ENCODE results near the gene BBOF1.

Gene BBOF1

DNA sequence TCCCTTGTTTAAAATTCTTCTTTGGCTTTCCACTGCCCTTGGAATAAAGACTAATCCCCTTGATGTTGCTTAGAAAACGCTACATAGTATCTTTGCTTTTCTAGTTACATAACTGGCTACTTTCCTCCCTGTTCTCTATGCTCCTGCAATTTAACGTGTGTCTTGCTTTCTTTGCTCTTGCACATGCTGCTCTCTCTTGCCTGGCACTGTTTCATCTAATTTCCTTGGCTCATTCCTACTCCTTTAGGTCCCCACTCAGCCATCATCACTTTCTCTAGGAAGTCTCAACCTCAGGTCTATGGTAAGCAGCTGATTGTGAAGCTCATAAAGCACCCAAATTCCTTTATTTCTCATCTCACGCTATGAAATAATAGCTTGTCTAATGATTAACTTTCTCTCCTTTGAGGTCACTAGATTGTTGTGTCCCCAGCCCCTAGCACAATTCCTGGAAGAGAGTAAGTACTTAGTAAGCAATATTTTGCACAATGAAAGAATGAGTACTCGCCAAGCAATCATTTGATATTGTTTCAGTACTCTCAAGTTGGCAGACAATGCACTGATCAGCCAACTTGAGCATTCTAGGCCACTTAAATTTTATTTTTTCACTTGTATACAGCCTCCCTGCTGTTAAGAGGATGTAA is 61.8 kb downstream of the BBOF1 start:
- Histone ChIP-seq H3K9me3 (ENCODE audit: control extremely low read depth in 1 of 5, control insufficient read depth in 4 of 5, insufficient read depth in 2 of 5, low read depth in 1 of 5, low read length in 4 of 5) (no peaks in the 10 kb centered on the region), H3K27ac (ENCODE audit: insufficient read depth in 1 of 2, low read depth in 1 of 2, low read length in 2 of 2, poor library complexity in 1 of 2, severe bottlenecking in 2 of 2) (no peak overlapping the region), H3K4me3 (ENCODE audit: control insufficient read depth in 1 of 7, extremely low read depth in 1 of 7, insufficient read depth in 4 of 7, low read depth in 2 of 7, low read length in 6 of 7) (no peak overlapping the region), H3K27me3 (replicated peaks in 2 of 5; ENCODE audit: control insufficient read depth in 4 of 5, insufficient read depth in 5 of 5, low read length in 4 of 5) (no peaks in the 10 kb centered on the region), H3K4me1 (ENCODE audit: control extremely low read depth in 1 of 4, control insufficient read depth in 4 of 4, insufficient read depth in 4 of 4, low read length in 3 of 4) (peaks cover 9 to 18% (median 14%) of the 10 kb centered on the region in 4 experiments), H3K36me3 (ENCODE audit: control insufficient read depth in 4 of 4, insufficient read depth in 4 of 4, low read length in 3 of 4) (no peaks in the 10 kb centered on the region)
- ChIA-PET CTCF (no interaction called here), POLR2A (no interaction called here)
- no peak for DNase-seq
- 98% methylated on average over 3 of the region's 4 CpGs for WGBS (ENCODE audit: insufficient coverage)

DNA sequence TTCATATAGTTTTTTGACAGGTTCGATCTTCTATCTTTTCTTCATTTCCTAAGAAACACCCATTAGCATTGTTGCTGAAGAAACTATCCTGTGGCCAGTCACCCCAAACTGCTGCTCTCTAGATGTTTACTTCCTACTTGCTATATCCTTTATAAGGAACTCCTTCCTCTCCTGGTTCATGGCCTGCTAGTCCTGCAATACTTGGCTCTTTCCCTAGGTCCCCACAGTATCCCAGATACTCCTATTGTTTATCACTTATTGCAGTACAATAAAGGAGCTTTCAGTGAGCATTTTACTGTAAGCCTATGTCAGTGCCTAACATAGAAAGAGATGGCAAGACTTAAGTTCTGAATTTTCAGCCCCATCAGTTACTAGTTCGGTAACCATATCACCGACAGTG is 62.3 kb downstream of the BBOF1 start:
- Histone ChIP-seq H3K27ac (ENCODE audit: insufficient read depth in 1 of 2, low read depth in 1 of 2, low read length in 2 of 2, poor library complexity in 1 of 2, severe bottlenecking in 2 of 2) (no peak overlapping the region), H3K4me1 (ENCODE audit: control extremely low read depth in 1 of 4, control insufficient read depth in 4 of 4, insufficient read depth in 4 of 4, low read length in 3 of 4) (peaks cover 9 to 23% (median 17%) of the 10 kb centered on the region in 4 experiments), H3K4me3 (ENCODE audit: control insufficient read depth in 1 of 7, extremely low read depth in 1 of 7, insufficient read depth in 4 of 7, low read depth in 2 of 7, low read length in 6 of 7) (no peak overlapping the region), H3K27me3 (replicated peaks in 2 of 5; ENCODE audit: control insufficient read depth in 4 of 5, insufficient read depth in 5 of 5, low read length in 4 of 5) (no peaks in the 10 kb centered on the region), H3K9me3 (ENCODE audit: control extremely low read depth in 1 of 5, control insufficient read depth in 4 of 5, insufficient read depth in 2 of 5, low read depth in 1 of 5, low read length in 4 of 5) (no peaks in the 10 kb centered on the region), H3K36me3 (ENCODE audit: control insufficient read depth in 4 of 4, insufficient read depth in 4 of 4, low read length in 3 of 4) (no peaks in the 10 kb centered on the region)
- CTCF ChIA-PET: interaction anchor here (0.5 kb wide), 1 partner anchor 1157 kb away, joined by 3 read pairs; no protein-coding TSS in a partner anchor
- WGBS (ENCODE audit: insufficient coverage): 100% methylated on average over 2 of the region's 3 CpGs
- POLR2A ChIA-PET: no interaction called here
- no peak for DNase-seq

DNA sequence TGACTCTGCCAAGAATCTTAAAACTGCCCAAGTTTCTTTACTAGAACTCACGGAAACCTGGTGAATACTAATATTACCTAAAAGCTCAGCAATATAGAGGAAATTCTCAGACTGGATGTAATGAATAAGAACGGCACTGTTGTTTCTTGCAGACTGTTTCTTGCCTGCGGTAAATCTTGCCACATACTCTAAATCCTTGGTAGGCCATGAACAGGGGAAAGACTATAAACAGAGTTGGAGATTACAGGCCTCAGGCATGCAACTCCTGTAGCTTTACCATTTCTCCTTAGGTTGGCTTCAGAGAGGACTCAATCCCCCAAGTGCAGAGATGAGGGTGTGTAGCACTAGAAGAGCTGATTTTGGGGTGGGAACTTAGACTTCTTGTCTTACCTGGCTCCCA is 64.0 kb downstream of the BBOF1 start:
- peak overlapping the region in 4 of 7 experiments; percentile 81 to 97 (median 92) for H3K4me3 ChIP-seq (ENCODE audit: control insufficient read depth in 1 of 7, extremely low read depth in 1 of 7, insufficient read depth in 4 of 7, low read depth in 2 of 7, low read length in 6 of 7)
- H3K27ac ChIP-seq (ENCODE audit: insufficient read depth in 1 of 2, low read depth in 1 of 2, low read length in 2 of 2, poor library complexity in 1 of 2, severe bottlenecking in 2 of 2): peak overlapping the region in 1 of 2 experiments; percentile 84
- peaks cover 9 to 23% (median 17%) of the 10 kb centered on the region in 4 experiments for H3K4me1 ChIP-seq (ENCODE audit: control extremely low read depth in 1 of 4, control insufficient read depth in 4 of 4, insufficient read depth in 4 of 4, low read length in 3 of 4)
- ChIA-PET POLR2A (interaction anchor here (0.6 kb wide), 1 partner anchor 15 kb away, joined by 3 read pairs; no protein-coding TSS in a partner anchor), CTCF (no interaction called here)
- no peaks in the 10 kb centered on the region for H3K9me3 ChIP-seq (ENCODE audit: control extremely low read depth in 1 of 5, control insufficient read depth in 4 of 5, insufficient read depth in 2 of 5, low read depth in 1 of 5, low read length in 4 of 5)
- no peak for DNase-seq
- H3K27me3 ChIP-seq (replicated peaks in 2 of 5; ENCODE audit: control insufficient read depth in 4 of 5, insufficient read depth in 5 of 5, low read length in 4 of 5): no peaks in the 10 kb centered on the region
- 85% methylated on average over 2 of the region's 3 CpGs for WGBS (ENCODE audit: insufficient coverage)
- no peaks in the 10 kb centered on the region for H3K36me3 ChIP-seq (ENCODE audit: control insufficient read depth in 4 of 4, insufficient read depth in 4 of 4, low read length in 3 of 4)

DNA sequence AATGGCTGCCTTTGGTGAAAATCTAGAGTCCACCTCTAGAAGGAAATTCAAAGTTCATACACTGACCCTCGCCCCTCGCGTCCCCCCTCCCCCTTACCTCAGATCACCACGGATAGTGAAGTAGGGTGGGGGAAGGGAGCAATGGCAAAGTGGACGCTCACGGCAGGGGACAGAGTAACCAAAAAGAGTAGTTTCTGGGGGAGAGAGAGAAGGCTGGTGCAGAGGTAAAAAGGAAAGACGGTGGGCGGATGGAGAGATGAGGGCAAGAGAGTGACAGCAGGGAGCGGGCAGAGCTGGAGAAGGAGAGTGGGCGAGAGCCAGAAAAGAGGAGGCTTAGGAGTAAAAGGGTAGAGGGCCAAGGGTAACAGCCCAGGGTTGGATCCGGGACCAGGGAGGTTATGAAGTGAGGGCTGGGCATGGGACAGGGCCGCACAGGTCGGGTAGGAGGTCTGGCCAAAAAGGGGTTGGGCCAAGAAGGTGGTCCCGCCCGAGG is 64.7 kb downstream of the BBOF1 start:
- DNase-seq: no peak
- Histone ChIP-seq H3K36me3 (ENCODE audit: control insufficient read depth in 4 of 4, insufficient read depth in 4 of 4, low read length in 3 of 4) (no peaks in the 10 kb centered on the region), H3K4me3 (ENCODE audit: control insufficient read depth in 1 of 7, extremely low read depth in 1 of 7, insufficient read depth in 4 of 7, low read depth in 2 of 7, low read length in 6 of 7) (peak overlapping the region; percentile 52 to 97 (median 85)), H3K4me1 (ENCODE audit: control extremely low read depth in 1 of 4, control insufficient read depth in 4 of 4, insufficient read depth in 4 of 4, low read length in 3 of 4) (peaks cover 9 to 23% (median 17%) of the 10 kb centered on the region in 4 experiments), H3K27ac (ENCODE audit: insufficient read depth in 1 of 2, low read depth in 1 of 2, low read length in 2 of 2, poor library complexity in 1 of 2, severe bottlenecking in 2 of 2) (peak overlapping the region; percentile 64 to 84), H3K27me3 (replicated peaks in 2 of 5; ENCODE audit: control insufficient read depth in 4 of 5, insufficient read depth in 5 of 5, low read length in 4 of 5) (no peaks in the 10 kb centered on the region), H3K9me3 (ENCODE audit: control extremely low read depth in 1 of 5, control insufficient read depth in 4 of 5, insufficient read depth in 2 of 5, low read depth in 1 of 5, low read length in 4 of 5) (no peaks in the 10 kb centered on the region)
- 0% methylated on average over 11 of the region's 15 CpGs for WGBS (ENCODE audit: insufficient coverage)
- POLR2A ChIA-PET: interaction anchor here (0.6 kb wide), 3 partner anchors 16 to 1438 kb away, joined by 3 to 5 read pairs (median 4); partner anchors contain the start of gene BATF
- CTCF ChIA-PET: interaction anchor here (1.0 kb wide), 1 partner anchor 21 kb away, joined by 3 read pairs; no protein-coding TSS in a partner anchor

DNA sequence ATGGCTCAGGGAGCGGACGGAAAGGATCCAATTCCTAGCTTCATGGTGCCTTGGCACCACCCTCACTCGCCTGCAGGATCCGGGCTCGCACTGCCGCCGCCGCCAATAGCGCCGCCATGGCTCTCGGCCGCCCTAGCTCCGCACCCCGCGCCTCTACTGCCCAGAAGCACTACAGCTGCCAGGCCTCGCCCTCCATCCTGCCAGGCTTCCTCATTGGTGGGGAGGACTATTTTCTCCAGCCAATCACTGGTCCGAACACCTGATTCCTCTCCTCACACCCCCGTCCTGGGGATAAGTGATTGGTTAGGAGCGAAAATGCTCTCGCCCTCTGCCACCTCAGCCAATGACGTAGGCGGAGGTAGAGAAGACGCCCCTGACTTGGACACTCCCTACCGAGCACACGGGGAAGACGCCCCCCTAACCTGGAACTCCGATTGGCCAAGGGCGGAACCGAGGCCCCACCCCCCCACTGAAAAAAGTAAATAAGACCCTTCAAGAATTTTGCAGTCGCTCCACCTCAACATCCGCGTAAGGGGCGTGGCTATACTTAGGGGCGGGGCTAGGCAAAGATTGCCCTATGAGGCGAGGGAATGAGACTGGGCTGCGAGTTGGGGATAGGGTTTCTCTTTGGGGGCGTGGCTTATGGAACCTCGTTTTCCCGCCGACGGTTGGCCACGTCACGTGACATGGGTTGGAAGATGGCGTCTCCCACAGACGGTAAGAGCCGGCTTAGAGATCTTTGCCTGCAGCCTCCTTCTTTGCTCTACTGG is 65.3 kb downstream of the BBOF1 start, which contains the start of the genes ALDH6A1 and LIN52:
TSS of gene ALDH6A1 (minus strand) at position 177 of the 770 bp plus-strand sequence. CDS start at position 118, 59 bp downstream.
TSS of gene LIN52 (plus strand) at position 680 of the 770 bp plus-strand sequence. CDS start at position 699, 19 bp downstream.
- Histone ChIP-seq H3K4me1 (ENCODE audit: control extremely low read depth in 1 of 4, control insufficient read depth in 4 of 4, insufficient read depth in 4 of 4, low read length in 3 of 4) (peaks cover 9 to 23% (median 17%) of the 10 kb centered on the region in 4 experiments), H3K27me3 (replicated peaks in 2 of 5; ENCODE audit: control insufficient read depth in 4 of 5, insufficient read depth in 5 of 5, low read length in 4 of 5) (no peaks in the 10 kb centered on the region), H3K4me3 (ENCODE audit: control insufficient read depth in 1 of 7, extremely low read depth in 1 of 7, insufficient read depth in 4 of 7, low read depth in 2 of 7, low read length in 6 of 7) (peak within 1 kb of the TSS; percentile 75 to 99 (median 96)), H3K36me3 (ENCODE audit: control insufficient read depth in 4 of 4, insufficient read depth in 4 of 4, low read length in 3 of 4) (no peaks in the 10 kb centered on the region), H3K9me3 (ENCODE audit: control extremely low read depth in 1 of 5, control insufficient read depth in 4 of 5, insufficient read depth in 2 of 5, low read depth in 1 of 5, low read length in 4 of 5) (no peaks in the 10 kb centered on the region), H3K27ac (ENCODE audit: insufficient read depth in 1 of 2, low read depth in 1 of 2, low read length in 2 of 2, poor library complexity in 1 of 2, severe bottlenecking in 2 of 2) (peak within 1 kb of the TSS; percentile 74 to 91)
- POLR2A ChIA-PET: interaction anchor here (0.6 to 0.7 kb wide), 3 partner anchors 409 to 1438 kb away, joined by 3 to 5 read pairs (median 4); partner anchors contain the start of genes BATF, ISCA2 and NPC2
- WGBS (ENCODE audit: insufficient coverage): 0% methylated on average over 34 of the region's 46 CpGs
- peak; percentile 100 for DNase-seq
- CTCF ChIA-PET: interaction anchor here (1.0 kb wide), 1 partner anchor 22 kb away, joined by 3 read pairs; no protein-coding TSS in a partner anchor

DNA sequence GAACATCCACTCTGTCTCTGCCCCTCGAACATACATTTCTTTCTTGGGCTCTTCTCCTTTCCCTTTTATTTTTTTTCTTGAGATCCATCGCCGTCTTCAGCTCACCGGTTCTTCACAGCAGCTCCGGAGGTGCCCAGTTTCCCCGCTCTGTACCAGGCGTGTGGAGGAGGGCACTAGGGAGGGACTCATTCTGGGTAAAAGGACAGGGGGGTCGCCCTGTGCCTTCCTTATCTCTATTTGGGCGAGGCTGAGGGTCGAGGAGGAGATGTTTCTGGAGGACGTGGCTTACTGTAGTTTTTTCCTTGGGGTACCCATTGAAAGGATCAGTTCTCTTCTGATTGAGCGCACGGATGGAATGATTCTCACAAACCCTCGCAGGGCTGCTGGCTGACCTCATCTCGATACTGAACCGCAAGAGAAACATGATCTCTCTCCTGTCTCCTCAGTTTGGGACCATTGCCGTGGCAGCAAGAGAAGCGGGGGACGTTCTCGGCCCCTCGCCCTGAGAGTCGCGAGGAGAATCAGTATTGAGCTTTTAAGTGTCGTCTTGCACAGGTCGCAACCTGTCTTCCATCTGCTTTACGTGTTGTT is 66.0 kb downstream of the BBOF1 start:
- peak in 2 of 3 donors; percentile 42 to 55 for DNase-seq
- peaks cover 9 to 23% (median 17%) of the 10 kb centered on the region in 4 experiments for H3K4me1 ChIP-seq (ENCODE audit: control extremely low read depth in 1 of 4, control insufficient read depth in 4 of 4, insufficient read depth in 4 of 4, low read length in 3 of 4)
- POLR2A ChIA-PET: interaction anchor here (0.7 kb wide), 1 partner anchor 408 kb away, joined by 3 read pairs; the partner anchor contains the start of genes ISCA2 and NPC2
- CTCF ChIA-PET: interaction anchor here (0.9 kb wide), 1 partner anchor 27 kb away, joined by 3 read pairs; no protein-coding TSS in a partner anchor
- no peaks in the 10 kb centered on the region for H3K9me3 ChIP-seq (ENCODE audit: control extremely low read depth in 1 of 5, control insufficient read depth in 4 of 5, insufficient read depth in 2 of 5, low read depth in 1 of 5, low read length in 4 of 5)
- H3K27me3 ChIP-seq (replicated peaks in 2 of 5; ENCODE audit: control insufficient read depth in 4 of 5, insufficient read depth in 5 of 5, low read length in 4 of 5): no peaks in the 10 kb centered on the region
- 1% methylated on average over 17 of the region's 26 CpGs for WGBS (ENCODE audit: insufficient coverage)
- H3K36me3 ChIP-seq (ENCODE audit: control insufficient read depth in 4 of 4, insufficient read depth in 4 of 4, low read length in 3 of 4): no peaks in the 10 kb centered on the region
- peak overlapping the region; percentile 74 to 91 for H3K27ac ChIP-seq (ENCODE audit: insufficient read depth in 1 of 2, low read depth in 1 of 2, low read length in 2 of 2, poor library complexity in 1 of 2, severe bottlenecking in 2 of 2)
- H3K4me3 ChIP-seq (ENCODE audit: control insufficient read depth in 1 of 7, extremely low read depth in 1 of 7, insufficient read depth in 4 of 7, low read depth in 2 of 7, low read length in 6 of 7): peak overlapping the region; percentile 75 to 99 (median 96)

All from common myeloid progenitor, CD34-positive (primary cell).